Measurements from ENCODE around the gene SH3BP1. TPM values are rescaled to one million over a fixed set of nuclear protein-coding genes. Genes with fewer than 3 reads are reported as not detected.

Gene SH3BP1
- 1.2 to 2.8 TPM (median 2.0 TPM) in 5 replicates for total RNA-seq (2022; extraction: Qiagen RNA extraction; ENCODE audit: low read depth)

GRCh38 chr22:37639070-37639760 is at the start of gene SH3BP1:
SH3BP1 (plus strand) TSS chr22:37639669; CDS start chr22:37639788, 119 bp downstream.

GRCh38 chr22:37608477-37609239 is 30.8 kb upstream of the SH3BP1 start, which contains the start of gene GGA1:
GGA1 (plus strand) TSS chr22:37608834; CDS start chr22:37608861, 27 bp downstream.

GRCh38 chr22:37658133-37659065 is 18.9 kb downstream of the SH3BP1 start, which contains the start of gene PDXP:
PDXP (plus strand) TSS chr22:37658723; CDS start chr22:37658783, 60 bp downstream.

GRCh38 chr22:37674951-37675929 is 35.8 kb downstream of the SH3BP1 start, which contains the start of gene LGALS1:
LGALS1 (plus strand) TSS chr22:37675636; CDS start chr22:37675703, 67 bp downstream.

GRCh38 chr22:37686002-37686982 is 46.8 kb downstream of the SH3BP1 start, which contains the start of gene NOL12:
NOL12 (plus strand) TSS chr22:37686343; CDS start chr22:37686393, 50 bp downstream.

GRCh38 chr22:37696657-37697537 is 57.4 kb downstream of the SH3BP1 start, which contains the start of gene TRIOBP:
TRIOBP (plus strand) TSS chr22:37697048; CDS start chr22:37701366, 4,318 bp downstream.

Other genes starting within 250 kb of the SH3BP1 start
- gene ELFN2, start 212.2 kb upstream of the SH3BP1 start, total RNA-seq (2022; extraction: Qiagen RNA extraction; ENCODE audit: low read depth): 5.8 to 9.0 TPM (median 8.2 TPM) in 5 replicates
- 1.5 to 3.2 TPM (median 2.5 TPM) in 5 replicates for gene MFNG, start 153.3 kb upstream of the SH3BP1 start, total RNA-seq (2022; extraction: Qiagen RNA extraction; ENCODE audit: low read depth)
- gene CARD10, start 120.3 kb upstream of the SH3BP1 start, total RNA-seq (2022; extraction: Qiagen RNA extraction; ENCODE audit: low read depth): 32.3 to 40.9 TPM (median 34.9 TPM) in 5 replicates
- gene CDC42EP1, start 79.2 kb upstream of the SH3BP1 start, total RNA-seq (2022; extraction: Qiagen RNA extraction; ENCODE audit: low read depth): 27.2 to 39.2 TPM (median 36.6 TPM) in 5 replicates
- 0.27 to 0.45 TPM (median 0.34 TPM) in 4 of 5 replicates, not detected in the other for gene LGALS2, start 59.6 kb upstream of the SH3BP1 start, total RNA-seq (2022; extraction: Qiagen RNA extraction; ENCODE audit: low read depth)
- 18.9 to 25.2 TPM (median 22.3 TPM) in 5 replicates for gene GGA1, start 30.8 kb upstream of the SH3BP1 start, total RNA-seq (2022; extraction: Qiagen RNA extraction; ENCODE audit: low read depth)
- 16.3 to 21.8 TPM (median 21.4 TPM) in 5 replicates for gene PDXP, start 19.1 kb downstream of the SH3BP1 start, total RNA-seq (2022; extraction: Qiagen RNA extraction; ENCODE audit: low read depth)
- 1,299 to 1,423 TPM (median 1,303 TPM) in 5 replicates for gene LGALS1, start 36.0 kb downstream of the SH3BP1 start, total RNA-seq (2022; extraction: Qiagen RNA extraction; ENCODE audit: low read depth)
- 26.8 to 30.7 TPM (median 28.4 TPM) in 5 replicates for gene NOL12, start 46.7 kb downstream of the SH3BP1 start, total RNA-seq (2022; extraction: Qiagen RNA extraction; ENCODE audit: low read depth)
- gene TRIOBP, start 57.4 kb downstream of the SH3BP1 start, total RNA-seq (2022; extraction: Qiagen RNA extraction; ENCODE audit: low read depth): 21.4 to 33.2 TPM (median 28.4 TPM) in 5 replicates
- 2.4 to 4.0 TPM (median 3.0 TPM) in 5 replicates for gene GCAT, start 168.3 kb downstream of the SH3BP1 start, total RNA-seq (2022; extraction: Qiagen RNA extraction; ENCODE audit: low read depth)
- not detected in 5 replicates for gene GALR3, start 183.7 kb downstream of the SH3BP1 start, total RNA-seq (2022; extraction: Qiagen RNA extraction; ENCODE audit: low read depth)
- 16.9 to 26.6 TPM (median 24.2 TPM) in 5 replicates for gene ANKRD54, start 204.7 kb downstream of the SH3BP1 start, total RNA-seq (2022; extraction: Qiagen RNA extraction; ENCODE audit: low read depth)
- gene EIF3L, start 209.8 kb downstream of the SH3BP1 start, total RNA-seq (2022; extraction: Qiagen RNA extraction; ENCODE audit: low read depth): 250 to 297 TPM (median 288 TPM) in 5 replicates

Measured in A549 treated with CpdA at 1 μM for 4 hours (cell line).